ENCODE measurements around the gene CHST11.

- TF ChIP-seq CTCF (conservative IDR thresholded peaks at IDR 0.05 in 1 of 2, IDR thresholded peaks at IDR 0.05 in 1 of 2; ENCODE audit: extremely low read depth in 1 of 2, insufficient read depth in 1 of 2, low read depth in 1 of 2, low read length in 2 of 2): no peak
- TF ChIP-seq EZH2 (IDR thresholded peaks at IDR 0.05; ENCODE audit: borderline replicate concordance, low read length): no peak
Measured at GRCh38 chr12:104784592-104784991, 327.8 kb downstream of the CHST11 start.
